SK-N-SH (cell line): Measurements from ENCODE around the gene BDKRB1. TPM values are rescaled to one million over a fixed set of nuclear protein-coding genes. Genes with fewer than 3 reads are reported as not detected.
A peak's percentile ranks its signal among the peaks of the same experiment; 100 is the strongest.

ENCODE experiments used
- CTCF ChIA-PET: fragments of 300-600, 350-600 bp; formaldehyde crosslinking; extraction: SDS; loops from one replicate; lab custom pipeline; 2021; lab: Yijun Ruan, JAX
- POLR2A ChIA-PET: fragments of 350-600 bp; sonication (Branson Sonifier 250); formaldehyde crosslinking; extraction: SDS; loops from one replicate; lab custom pipeline; 2020; ENCODE audit warnings: antibody characterized with exemption, inconsistent platforms; lab: Yijun Ruan, JAX
- DNase-seq: peaks from one replicate; pipeline ENCODE4 v3.0.0; 2012
- H2AFZ ChIP-seq: fragments of 200-600 bp; sonication (generic); 2 replicates; pipeline ENCODE4 v1.8.1; 2016; ENCODE audit warnings: antibody characterized with exemption, mild to moderate bottlenecking, low read depth
- H3F3A ChIP-seq: fragments of 200-600 bp; sonication (generic); replicated peaks from 2 replicates; pipeline ENCODE3; 2016; ENCODE audit warnings: antibody characterized with exemption, mild to moderate bottlenecking; ENCODE audit not compliant: insufficient read depth
- H3K27ac ChIP-seq, 2 experiments: fragments of 200-500 bp in 1 of 2; fragments of 200-600 bp in 1 of 2; sonication (Bioruptor generic) in 1 of 2; sonication (generic), shearing (Covaris generic) in 1 of 2; 2 replicates each; pipeline versions ENCODE4 v1.5.1 to v1.6.1; 2014 to 2016; ENCODE audit warnings: low read depth in 2 of 2, inconsistent platforms in 1 of 2, low read length in 1 of 2, mild to moderate bottlenecking in 1 of 2, mixed read lengths in 1 of 2
- H3K27me3 ChIP-seq: fragments of 200-600 bp; sonication (generic), shearing (Covaris generic); 2 replicates; pipeline ENCODE4 v1.6.1; 2016; ENCODE audit warnings: mixed run types; ENCODE audit not compliant: insufficient read depth
- H3K36me3 ChIP-seq, 2 experiments: fragments of 200-500 bp in 1 of 2; fragments of 200-600 bp in 1 of 2; sonication (Bioruptor generic) in 1 of 2; sonication (generic) in 1 of 2; replicated peaks in 1 of 2; 2 replicates each; pipeline versions ENCODE3 to v1.5.1; 2014 to 2016; ENCODE audit warnings: low read length in 1 of 2, mild to moderate bottlenecking in 1 of 2; ENCODE audit not compliant: insufficient read depth in 2 of 2, control insufficient read depth in 1 of 2
- H3K4me1 ChIP-seq, 2 experiments: fragments of 200-500 bp in 1 of 2; fragments of 200-600 bp in 1 of 2; sonication (Bioruptor generic) in 1 of 2; sonication (generic), shearing (Covaris generic) in 1 of 2; 2 replicates each; pipeline versions ENCODE4 v1.5.1 to v1.6.1; 2014 to 2016; ENCODE audit warnings: low read depth in 1 of 2, low read length in 1 of 2, mixed run types in 1 of 2; ENCODE audit not compliant: insufficient read depth in 2 of 2, control insufficient read depth in 1 of 2
- H3K4me2 ChIP-seq: fragments of 200-600 bp; sonication (generic), shearing (Covaris generic); 2 replicates; pipeline ENCODE4 v1.6.1; 2017; ENCODE audit warnings: mixed run types
- H3K4me3 ChIP-seq, 2 experiments: fragments of 200-500 bp in 1 of 2; fragments of 200-600 bp in 1 of 2; sonication (Bioruptor generic) in 1 of 2; sonication (generic), shearing (Covaris generic) in 1 of 2; 2 replicates each; pipeline versions ENCODE4 v1.5.1 to v1.8.1; 2014 to 2016; ENCODE audit warnings: low read depth in 2 of 2, inconsistent platforms in 1 of 2, low read length in 1 of 2, mild to moderate bottlenecking in 1 of 2, mixed read lengths in 1 of 2, moderate library complexity in 1 of 2
- H3K79me2 ChIP-seq: fragments of 200-600 bp; sonication (generic); 2 replicates; pipeline ENCODE4 v1.8.1; 2017; ENCODE audit warnings: mild to moderate bottlenecking; ENCODE audit not compliant: insufficient read depth
- H3K9ac ChIP-seq: fragments of 200-600 bp; sonication (generic); 2 replicates; pipeline ENCODE4 v1.6.1; 2017; ENCODE audit warnings: mixed run types
- H3K9me2 ChIP-seq: fragments of 200-600 bp; sonication (generic); 2 replicates; pipeline ENCODE4 v1.6.1; 2017; ENCODE audit warnings: mixed run types
- H3K9me3 ChIP-seq: fragments of 200-600 bp; sonication (generic); 2 replicates; pipeline ENCODE4 v1.6.1; 2017; ENCODE audit warnings: mixed run types, mild to moderate bottlenecking, moderate library complexity
- H4K20me1 ChIP-seq: fragments of 200-600 bp; sonication (generic); 2 replicates; pipeline ENCODE4 v1.6.1; 2017; ENCODE audit warnings: mild to moderate bottlenecking, mixed run types; ENCODE audit not compliant: insufficient read depth
- EZH2phosphoT487 ChIP-seq: fragments of 200-600 bp; sonication (generic); IDR thresholded peaks from 2 replicates; pipeline ENCODE4 v1.6.1; 2017; ENCODE audit warnings: low read depth, mixed run types, mild to moderate bottlenecking, antibody characterized with exemption, moderate library complexity, borderline replicate concordance
- FOSL2 ChIP-seq: IDR thresholded peaks from 2 replicates; pipeline ENCODE4 v1.4.0; 2012; ENCODE audit warnings: low read depth, mild to moderate bottlenecking, moderate library complexity, borderline replicate concordance
- FOXM1 ChIP-seq: IDR thresholded peaks from 2 replicates; pipeline ENCODE4 v1.4.0; 2012; ENCODE audit warnings: low read depth, mild to moderate bottlenecking
- GABPA ChIP-seq: IDR thresholded peaks from 2 replicates; pipeline ENCODE4 v1.4.0; 2012; ENCODE audit warnings: low read depth, mild to moderate bottlenecking
- GATA2 ChIP-seq: sonication (generic); formaldehyde crosslinking; IDR thresholded peaks from 2 replicates; pipeline ENCODE4 v1.5.0; 2020; ENCODE audit warnings: mild to moderate bottlenecking, missing genetic modification reagents
- MEF2A ChIP-seq: IDR thresholded peaks from 2 replicates; pipeline ENCODE4 v1.4.0; 2012; ENCODE audit warnings: low read depth, borderline replicate concordance
- NFIC ChIP-seq: IDR thresholded peaks from 2 replicates; pipeline ENCODE4 v1.4.0; 2012; ENCODE audit warnings: borderline replicate concordance
- RAD21 ChIP-seq: IDR thresholded peaks from 2 replicates; pipeline ENCODE4 v1.6.1; 2012; ENCODE audit warnings: mild to moderate bottlenecking, low read length
- RXRA ChIP-seq: IDR thresholded peaks from 2 replicates; pipeline ENCODE4 v1.4.0; 2012; ENCODE audit warnings: low read depth, mild to moderate bottlenecking, borderline replicate concordance
- SMC3 ChIP-seq: IDR thresholded peaks from 2 replicates; pipeline ENCODE4 v1.6.1; 2012; ENCODE audit warnings: low read depth, low read length, improper control_type of control experiment
- TAF1 ChIP-seq: IDR thresholded peaks from 2 replicates; pipeline ENCODE4 v1.6.1; 2012; ENCODE audit warnings: low read depth, mild to moderate bottlenecking, low read length, moderate library complexity, borderline replicate concordance
- TCF12 ChIP-seq: IDR thresholded peaks from 2 replicates; pipeline ENCODE4 v1.4.0; 2012
- TEAD4 ChIP-seq: IDR thresholded peaks from 2 replicates; pipeline ENCODE4 v1.4.0; 2012; ENCODE audit warnings: mild to moderate bottlenecking, borderline replicate concordance; ENCODE audit not compliant: insufficient read depth
- YY1 ChIP-seq: IDR thresholded peaks from 2 replicates; pipeline ENCODE4 v1.4.0; 2012; ENCODE audit warnings: low read depth, mild to moderate bottlenecking
- WGBS: methylation state at CpG from one replicate; pipeline ENCODE4 v1.1.6; 2017; ENCODE audit warnings: low lambda C conversion rate; 5-methylcytosine and 5-hydroxymethylcytosine counted together
- polyA plus RNA-seq, 3 experiments: library from polyadenylated mRNA; depleted of rRNA; stranded (reverse); fragments of >200 nt; gene quantifications; 2 replicates each; pipeline ENCODE4 v1.2.3, GENCODE V29; 2012
- TF ChIP-seq, protein P1 (sequence below): IDR thresholded peaks from 2 replicates; pipeline ENCODE4; 2012
- TF ChIP-seq, protein P2 (sequence below): IDR thresholded peaks from 2 replicates; pipeline ENCODE4 v1.6.1; 2012; ENCODE audit warnings: mild to moderate bottlenecking, low read depth, low read length, moderate library complexity

BDKRB1 gene
- polyA plus RNA-seq, 1 of the 3 experiments (the other 2 are of a cell fraction): 14.4 TPM

DNA sequence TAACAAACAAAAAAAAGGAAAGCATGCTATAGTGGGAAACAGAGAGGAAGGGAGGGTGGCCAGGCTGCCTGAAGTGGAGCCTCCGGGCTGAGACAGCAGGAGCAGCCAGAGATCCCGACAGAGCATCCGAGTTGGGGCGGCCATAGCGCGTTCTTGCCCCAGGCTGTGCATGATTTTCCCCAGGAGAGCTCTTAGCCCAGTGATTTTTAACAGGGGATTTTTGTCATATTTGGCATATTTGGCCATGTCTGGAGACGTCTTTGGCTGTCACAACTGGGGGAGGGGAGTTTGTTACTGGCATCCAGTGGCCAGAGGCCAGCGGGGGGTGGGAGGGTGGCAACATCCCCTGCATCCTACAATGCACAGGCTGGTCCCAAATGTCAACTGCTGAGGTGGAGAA is 23.6 kb downstream of the BDKRB1 start:
- Histone ChIP-seq H3K4me3 (no peak overlapping the region), H3K9me3 (no peaks in the 10 kb centered on the region), H3F3A (peaks cover 15% of the 10 kb centered on the region), H3K27me3 (no peaks in the 10 kb centered on the region), H3K9me2 (no peaks in the 10 kb centered on the region), H3K4me1 (peaks cover 9 to 25% of the 10 kb centered on the region in 2 experiments), H3K27ac (no peak overlapping the region; a peak in 1 of 4 replicates), H2AFZ (no peak overlapping the region), H3K4me2 (no peak overlapping the region), H3K9ac (no peak overlapping the region), H3K36me3 (peaks cover 3 to 7% of the 10 kb centered on the region in 2 experiments), H4K20me1 (no peaks in the 10 kb centered on the region), H3K79me2 (no peaks in the 10 kb centered on the region)
- DNase-seq: no peak
- 69% methylated on average over 7 of the region's 8 CpGs for WGBS
- CTCF ChIA-PET: interaction anchor here (0.9 to 18.9 kb wide), 3 partner anchors 8 to 282 kb away, joined by 4 to 920 read pairs (median 129); no protein-coding TSS in a partner anchor
- TF ChIP-seq GATA2 (no peak), TCF12 (no peak), YY1 (no peak), GABPA (no peak)
- TF ChIP-seq, protein P1, sequence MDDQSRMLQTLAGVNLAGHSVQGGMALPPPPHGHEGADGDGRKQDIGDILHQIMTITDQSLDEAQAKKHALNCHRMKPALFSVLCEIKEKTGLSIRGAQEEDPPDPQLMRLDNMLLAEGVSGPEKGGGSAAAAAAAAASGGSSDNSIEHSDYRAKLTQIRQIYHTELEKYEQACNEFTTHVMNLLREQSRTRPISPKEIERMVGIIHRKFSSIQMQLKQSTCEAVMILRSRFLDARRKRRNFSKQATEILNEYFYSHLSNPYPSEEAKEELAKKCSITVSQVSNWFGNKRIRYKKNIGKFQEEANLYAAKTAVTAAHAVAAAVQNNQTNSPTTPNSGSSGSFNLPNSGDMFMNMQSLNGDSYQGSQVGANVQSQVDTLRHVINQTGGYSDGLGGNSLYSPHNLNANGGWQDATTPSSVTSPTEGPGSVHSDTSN: no peak
- POLR2A ChIA-PET: no interaction called here

DNA sequence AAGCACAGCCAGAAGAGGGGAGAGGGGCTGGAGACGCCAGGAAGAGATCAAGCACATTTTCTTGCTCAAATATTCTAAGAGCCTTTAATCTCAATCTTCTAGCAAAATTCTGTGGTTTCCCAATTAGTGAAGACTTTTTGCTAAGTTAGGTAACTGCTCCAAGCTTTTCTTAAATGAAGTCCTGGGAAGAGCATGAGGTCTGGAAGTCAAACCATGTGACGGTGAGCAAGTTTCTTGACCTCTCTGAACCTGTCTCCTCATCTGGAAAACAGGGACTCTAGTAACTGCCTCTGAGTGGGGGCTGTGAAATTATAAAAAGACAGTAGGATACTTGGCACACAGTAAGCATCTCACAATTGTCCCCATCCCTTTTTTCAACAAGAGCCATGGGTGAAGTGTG is 24.1 kb downstream of the BDKRB1 start:
- H3K4me3 ChIP-seq: no peak overlapping the region
- H3K9me2 ChIP-seq: no peaks in the 10 kb centered on the region
- H4K20me1 ChIP-seq: no peaks in the 10 kb centered on the region
- POLR2A ChIA-PET: no interaction called here
- WGBS: 95% methylated on average over 2 of the region's 2 CpGs
- H2AFZ ChIP-seq: no peak overlapping the region
- no peak for DNase-seq
- peaks cover 3 to 11% of the 10 kb centered on the region in 2 experiments for H3K36me3 ChIP-seq
- H3K27ac ChIP-seq: no peak overlapping the region
- H3K4me1 ChIP-seq: peaks cover 4 to 25% of the 10 kb centered on the region in 2 experiments
- no peak overlapping the region for H3K4me2 ChIP-seq
- H3K27me3 ChIP-seq: no peaks in the 10 kb centered on the region
- H3K9me3 ChIP-seq: no peaks in the 10 kb centered on the region
- H3K9ac ChIP-seq: no peak overlapping the region
- H3K79me2 ChIP-seq: no peaks in the 10 kb centered on the region
- CTCF ChIA-PET: interaction anchor here (2.5 to 18.9 kb wide), 3 partner anchors 143 to 280 kb away, joined by 10 to 920 read pairs (median 62); no protein-coding TSS in a partner anchor
- peaks cover 17% of the 10 kb centered on the region for H3F3A ChIP-seq
- no peak for TF ChIP-seq RXRA

DNA sequence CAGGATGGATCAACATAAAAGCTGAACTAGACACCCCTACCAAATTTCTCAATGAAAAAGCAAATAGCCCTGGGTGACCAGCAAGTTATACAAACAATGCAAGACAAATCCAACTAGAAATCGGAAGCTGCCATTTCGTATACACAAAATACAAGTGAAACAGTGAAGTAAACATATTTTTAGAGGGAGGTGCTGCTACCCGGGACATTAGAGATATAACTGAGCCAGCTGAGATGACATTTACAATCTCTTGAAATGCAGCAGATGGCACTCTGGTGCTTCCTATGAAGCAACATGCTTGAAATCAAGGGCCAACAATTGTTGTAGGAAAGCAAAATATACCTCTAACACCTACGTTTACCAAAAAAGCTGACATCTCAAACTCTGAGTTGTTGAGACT is 25.5 kb downstream of the BDKRB1 start:
- 54% methylated on average over 4 of the region's 4 CpGs for WGBS
- H2AFZ ChIP-seq: no peak overlapping the region
- H3K9me2 ChIP-seq: no peaks in the 10 kb centered on the region
- H3F3A ChIP-seq: peaks cover 8% of the 10 kb centered on the region
- H3K79me2 ChIP-seq: no peaks in the 10 kb centered on the region
- no peaks in the 10 kb centered on the region for H4K20me1 ChIP-seq
- ChIA-PET CTCF (interaction anchor here (0.6 to 18.9 kb wide), 28 partner anchors 9 to 467 kb away, joined by 3 to 920 read pairs (median 4); partner anchors contain the start of gene AK7), POLR2A (no interaction called here)
- H3K4me3 ChIP-seq: no peak overlapping the region
- no peak for DNase-seq
- peak overlapping the region in 1 of 2 experiments; percentile 72; a peak in 2 of 4 replicates for H3K27ac ChIP-seq
- H3K4me1 ChIP-seq: peaks cover 0 to 31% of the 10 kb centered on the region in 2 experiments; a peak in 2 of 4 replicates
- H3K4me2 ChIP-seq: no peak overlapping the region
- H3K9me3 ChIP-seq: no peaks in the 10 kb centered on the region
- no peaks in the 10 kb centered on the region for H3K27me3 ChIP-seq
- peaks cover 3 to 11% of the 10 kb centered on the region in 2 experiments for H3K36me3 ChIP-seq
- H3K9ac ChIP-seq: no peak overlapping the region
- no peak for TF ChIP-seq TAF1
- TF ChIP-seq RAD21: peak; percentile 83
- no peak for TF ChIP-seq TEAD4
- no peak for TF ChIP-seq FOSL2
- no peak for TF ChIP-seq FOXM1
- TF ChIP-seq MEF2A: no peak
- TF ChIP-seq YY1: no peak
- no peak for TF ChIP-seq NFIC
- TF ChIP-seq GABPA: no peak
- TF ChIP-seq EZH2phosphoT487: no peak
- TF ChIP-seq, protein P2, sequence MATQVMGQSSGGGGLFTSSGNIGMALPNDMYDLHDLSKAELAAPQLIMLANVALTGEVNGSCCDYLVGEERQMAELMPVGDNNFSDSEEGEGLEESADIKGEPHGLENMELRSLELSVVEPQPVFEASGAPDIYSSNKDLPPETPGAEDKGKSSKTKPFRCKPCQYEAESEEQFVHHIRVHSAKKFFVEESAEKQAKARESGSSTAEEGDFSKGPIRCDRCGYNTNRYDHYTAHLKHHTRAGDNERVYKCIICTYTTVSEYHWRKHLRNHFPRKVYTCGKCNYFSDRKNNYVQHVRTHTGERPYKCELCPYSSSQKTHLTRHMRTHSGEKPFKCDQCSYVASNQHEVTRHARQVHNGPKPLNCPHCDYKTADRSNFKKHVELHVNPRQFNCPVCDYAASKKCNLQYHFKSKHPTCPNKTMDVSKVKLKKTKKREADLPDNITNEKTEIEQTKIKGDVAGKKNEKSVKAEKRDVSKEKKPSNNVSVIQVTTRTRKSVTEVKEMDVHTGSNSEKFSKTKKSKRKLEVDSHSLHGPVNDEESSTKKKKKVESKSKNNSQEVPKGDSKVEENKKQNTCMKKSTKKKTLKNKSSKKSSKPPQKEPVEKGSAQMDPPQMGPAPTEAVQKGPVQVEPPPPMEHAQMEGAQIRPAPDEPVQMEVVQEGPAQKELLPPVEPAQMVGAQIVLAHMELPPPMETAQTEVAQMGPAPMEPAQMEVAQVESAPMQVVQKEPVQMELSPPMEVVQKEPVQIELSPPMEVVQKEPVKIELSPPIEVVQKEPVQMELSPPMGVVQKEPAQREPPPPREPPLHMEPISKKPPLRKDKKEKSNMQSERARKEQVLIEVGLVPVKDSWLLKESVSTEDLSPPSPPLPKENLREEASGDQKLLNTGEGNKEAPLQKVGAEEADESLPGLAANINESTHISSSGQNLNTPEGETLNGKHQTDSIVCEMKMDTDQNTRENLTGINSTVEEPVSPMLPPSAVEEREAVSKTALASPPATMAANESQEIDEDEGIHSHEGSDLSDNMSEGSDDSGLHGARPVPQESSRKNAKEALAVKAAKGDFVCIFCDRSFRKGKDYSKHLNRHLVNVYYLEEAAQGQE: no peak
- TF ChIP-seq SMC3: peak; percentile 59; the same call in 1 of the 2 replicates
